Measurements from ENCODE around the gene SFRP5. TPM values are rescaled to one million over a fixed set of nuclear protein-coding genes. Genes with fewer than 3 reads are reported as not detected.

Gene SFRP5
- total and polyA plus RNA-seq, 2 donors (not counting 1 experiment from before 2014, with no cell fraction given), result not detected

GRCh38 chr10:97778452-97779302 is 6.9 kb upstream of the SFRP5 start:
- H3K27ac Mint-ChIP-seq, result no peak overlapping the region
- 92% methylated on average over 9 of the region's 11 CpGs for WGBS (ENCODE audit: insufficient coverage)
- no peak overlapping the region for H3K4me3 ChIP-seq (ENCODE audit: control extremely low read depth in 1 of 5, extremely low read depth in 1 of 5, insufficient read depth in 1 of 5, low read depth in 2 of 5, low read length in 4 of 5)
- no peaks in the 10 kb centered on the region for H3K79me2 ChIP-seq (ENCODE audit: control insufficient read depth, insufficient read depth, low read length)
- intact Hi-C loops (cut with micrococcal nuclease), result no loop called here
- no peak overlapping the region for H2AFZ ChIP-seq (ENCODE audit: insufficient read depth, low read depth, low read length, poor library complexity, severe bottlenecking)
- ChIA-PET CTCF (no interaction called here), POLR2A (no interaction called here)
- no peaks in the 10 kb centered on the region for H3K4me1 Mint-ChIP-seq
- peaks cover 0 to 3% (median 0%) of the 10 kb centered on the region in 4 experiments for H3K27me3 ChIP-seq (replicated peaks in 1 of 4; ENCODE audit: control extremely low read depth in 1 of 4, control insufficient read depth in 3 of 4, insufficient read depth in 4 of 4, low read length in 3 of 4)
- H3K4me1 ChIP-seq (ENCODE audit: control insufficient read depth in 2 of 2, insufficient read depth in 2 of 2, low read length in 2 of 2), result no peaks in the 10 kb centered on the region
- no peak for DNase-seq
- no peak overlapping the region for H3K4me3 Mint-ChIP-seq
- no peaks in the 10 kb centered on the region for H4K20me1 ChIP-seq (ENCODE audit: control insufficient read depth, insufficient read depth, low read length, poor library complexity, severe bottlenecking)
- H3K27me3 Mint-ChIP-seq, result peaks cover 2% of the 10 kb centered on the region
- ATAC-seq (ENCODE audit: low read depth), result no peak
- H3K9me3 ChIP-seq (ENCODE audit: control extremely low read depth in 1 of 3, control insufficient read depth in 2 of 3, insufficient read depth in 1 of 3, low read length in 2 of 3), result no peaks in the 10 kb centered on the region
- no peak overlapping the region for H3K4me2 ChIP-seq (replicated peaks; ENCODE audit: low read depth, low read length, poor library complexity, severe bottlenecking)
- no peak overlapping the region for H3K9ac ChIP-seq (ENCODE audit: low read length)
- TF ChIP-seq, protein P1, sequence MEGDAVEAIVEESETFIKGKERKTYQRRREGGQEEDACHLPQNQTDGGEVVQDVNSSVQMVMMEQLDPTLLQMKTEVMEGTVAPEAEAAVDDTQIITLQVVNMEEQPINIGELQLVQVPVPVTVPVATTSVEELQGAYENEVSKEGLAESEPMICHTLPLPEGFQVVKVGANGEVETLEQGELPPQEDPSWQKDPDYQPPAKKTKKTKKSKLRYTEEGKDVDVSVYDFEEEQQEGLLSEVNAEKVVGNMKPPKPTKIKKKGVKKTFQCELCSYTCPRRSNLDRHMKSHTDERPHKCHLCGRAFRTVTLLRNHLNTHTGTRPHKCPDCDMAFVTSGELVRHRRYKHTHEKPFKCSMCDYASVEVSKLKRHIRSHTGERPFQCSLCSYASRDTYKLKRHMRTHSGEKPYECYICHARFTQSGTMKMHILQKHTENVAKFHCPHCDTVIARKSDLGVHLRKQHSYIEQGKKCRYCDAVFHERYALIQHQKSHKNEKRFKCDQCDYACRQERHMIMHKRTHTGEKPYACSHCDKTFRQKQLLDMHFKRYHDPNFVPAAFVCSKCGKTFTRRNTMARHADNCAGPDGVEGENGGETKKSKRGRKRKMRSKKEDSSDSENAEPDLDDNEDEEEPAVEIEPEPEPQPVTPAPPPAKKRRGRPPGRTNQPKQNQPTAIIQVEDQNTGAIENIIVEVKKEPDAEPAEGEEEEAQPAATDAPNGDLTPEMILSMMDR (IDR thresholded peaks at IDR 0.05), result no peak
- TF ChIP-seq EZH2 (IDR thresholded peaks at IDR 0.05; ENCODE audit: borderline replicate concordance, insufficient read depth, low read depth, low read length, poor library complexity, severe bottlenecking), result no peak
- no peaks in the 10 kb centered on the region for H3K36me3 ChIP-seq (replicated peaks in 1 of 2; ENCODE audit: control extremely low read depth in 1 of 2, control insufficient read depth in 1 of 2, extremely low read depth in 1 of 2, insufficient read depth in 2 of 2, low read length in 1 of 2)
- H3K9me3 Mint-ChIP-seq (ENCODE audit: insufficient read depth), result no peaks in the 10 kb centered on the region
- H3K27ac ChIP-seq (ENCODE audit: low read length in 2 of 2), result no peak overlapping the region

DNA sequence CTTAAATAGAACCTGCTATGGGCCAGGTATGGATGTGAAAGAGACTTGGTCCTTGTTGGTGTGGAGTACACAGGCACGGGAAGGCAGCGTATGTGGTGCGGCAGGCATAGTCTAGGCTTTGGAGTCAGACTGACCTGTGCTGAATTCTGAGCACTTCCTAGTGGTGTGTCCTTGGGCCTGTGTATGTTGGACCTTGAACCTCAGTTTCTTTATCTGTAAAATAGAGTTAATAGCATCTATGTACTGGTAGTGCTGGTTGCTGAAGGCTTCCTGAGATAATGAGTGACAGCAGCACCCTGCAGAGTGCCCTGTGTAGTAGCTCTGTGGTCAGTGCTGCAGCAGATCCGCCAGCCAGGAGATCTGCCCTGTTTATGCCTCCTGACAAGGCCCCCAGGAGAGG is 5.3 kb upstream of the SFRP5 start:
- H3K4me1 Mint-ChIP-seq, result peaks cover 4% of the 10 kb centered on the region
- DNase-seq (no peak), ATAC-seq (ENCODE audit: low read depth) (no peak)
- Histone ChIP-seq H3K4me2 (replicated peaks; ENCODE audit: low read depth, low read length, poor library complexity, severe bottlenecking) (no peak overlapping the region), H4K20me1 (ENCODE audit: control insufficient read depth, insufficient read depth, low read length, poor library complexity, severe bottlenecking) (no peaks in the 10 kb centered on the region), H3K79me2 (ENCODE audit: control insufficient read depth, insufficient read depth, low read length) (no peaks in the 10 kb centered on the region), H3K9me3 (ENCODE audit: control extremely low read depth in 1 of 3, control insufficient read depth in 2 of 3, insufficient read depth in 1 of 3, low read length in 2 of 3) (no peaks in the 10 kb centered on the region), H3K27ac (ENCODE audit: low read length in 2 of 2) (no peak overlapping the region), H3K9ac (ENCODE audit: low read length) (no peak overlapping the region), H3K4me1 (ENCODE audit: control insufficient read depth in 2 of 2, insufficient read depth in 2 of 2, low read length in 2 of 2) (no peaks in the 10 kb centered on the region), H3K36me3 (replicated peaks in 1 of 2; ENCODE audit: control extremely low read depth in 1 of 2, control insufficient read depth in 1 of 2, extremely low read depth in 1 of 2, insufficient read depth in 2 of 2, low read length in 1 of 2) (no peaks in the 10 kb centered on the region), H3K4me3 (ENCODE audit: control extremely low read depth in 1 of 5, extremely low read depth in 1 of 5, insufficient read depth in 1 of 5, low read depth in 2 of 5, low read length in 4 of 5) (no peak overlapping the region), H3K27me3 (replicated peaks in 1 of 4; ENCODE audit: control extremely low read depth in 1 of 4, control insufficient read depth in 3 of 4, insufficient read depth in 4 of 4, low read length in 3 of 4) (peaks cover 0 to 12% (median 5%) of the 10 kb centered on the region in 4 experiments), H2AFZ (ENCODE audit: insufficient read depth, low read depth, low read length, poor library complexity, severe bottlenecking) (no peak overlapping the region)
- TF ChIP-seq, protein P1 (IDR thresholded peaks at IDR 0.05), result no peak
- TF ChIP-seq EZH2 (IDR thresholded peaks at IDR 0.05; ENCODE audit: borderline replicate concordance, insufficient read depth, low read depth, low read length, poor library complexity, severe bottlenecking), result no peak
- POLR2A ChIA-PET, result no interaction called here
- no peaks in the 10 kb centered on the region for H3K9me3 Mint-ChIP-seq (ENCODE audit: insufficient read depth)
- peaks cover 10% of the 10 kb centered on the region for H3K27me3 Mint-ChIP-seq
- no peak overlapping the region for H3K4me3 Mint-ChIP-seq
- 96% methylated on average over 3 of the region's 4 CpGs for WGBS (ENCODE audit: insufficient coverage)
- CTCF ChIA-PET, result no interaction called here
- no peak overlapping the region for H3K27ac Mint-ChIP-seq
- intact Hi-C loops (cut with micrococcal nuclease), result no loop called here
